SK-N-SH (cell line): ENCODE data around the gene SMAP2. TPM values are rescaled to one million over a fixed set of nuclear protein-coding genes. Genes with fewer than 3 reads are reported as not detected.

Experiments used
- CTCF ChIA-PET: fragments of 300-600, 350-600 bp; formaldehyde crosslinking; extraction: SDS; loops from one replicate; lab custom pipeline; 2021; lab: Yijun Ruan, JAX
- POLR2A ChIA-PET: fragments of 350-600 bp; sonication (Branson Sonifier 250); formaldehyde crosslinking; extraction: SDS; loops from one replicate; lab custom pipeline; 2020; ENCODE audit warnings: antibody characterized with exemption, inconsistent platforms; lab: Yijun Ruan, JAX
- DNase-seq: peaks from one replicate; pipeline ENCODE4 v3.0.0; 2012
- H2AFZ ChIP-seq: fragments of 200-600 bp; sonication (generic); 2 replicates; pipeline ENCODE4 v1.8.1; 2016; ENCODE audit warnings: antibody characterized with exemption, mild to moderate bottlenecking, low read depth
- H3F3A ChIP-seq: fragments of 200-600 bp; sonication (generic); replicated peaks from 2 replicates; pipeline ENCODE3; 2016; ENCODE audit warnings: antibody characterized with exemption, mild to moderate bottlenecking; ENCODE audit not compliant: insufficient read depth
- H3K27ac ChIP-seq, 2 experiments: fragments of 200-500 bp in 1 of 2; fragments of 200-600 bp in 1 of 2; sonication (Bioruptor generic) in 1 of 2; sonication (generic), shearing (Covaris generic) in 1 of 2; 2 replicates each; pipeline versions ENCODE4 v1.5.1 to v1.6.1; 2014 to 2016; ENCODE audit warnings: low read depth in 2 of 2, inconsistent platforms in 1 of 2, low read length in 1 of 2, mild to moderate bottlenecking in 1 of 2, mixed read lengths in 1 of 2
- H3K27me3 ChIP-seq: fragments of 200-600 bp; sonication (generic), shearing (Covaris generic); 2 replicates; pipeline ENCODE4 v1.6.1; 2016; ENCODE audit warnings: mixed run types; ENCODE audit not compliant: insufficient read depth
- H3K36me3 ChIP-seq, 2 experiments: fragments of 200-500 bp in 1 of 2; fragments of 200-600 bp in 1 of 2; sonication (Bioruptor generic) in 1 of 2; sonication (generic) in 1 of 2; replicated peaks in 1 of 2; 2 replicates each; pipeline versions ENCODE3 to v1.5.1; 2014 to 2016; ENCODE audit warnings: low read length in 1 of 2, mild to moderate bottlenecking in 1 of 2; ENCODE audit not compliant: insufficient read depth in 2 of 2, control insufficient read depth in 1 of 2
- H3K4me1 ChIP-seq, 2 experiments: fragments of 200-500 bp in 1 of 2; fragments of 200-600 bp in 1 of 2; sonication (Bioruptor generic) in 1 of 2; sonication (generic), shearing (Covaris generic) in 1 of 2; 2 replicates each; pipeline versions ENCODE4 v1.5.1 to v1.6.1; 2014 to 2016; ENCODE audit warnings: low read depth in 1 of 2, low read length in 1 of 2, mixed run types in 1 of 2; ENCODE audit not compliant: insufficient read depth in 2 of 2, control insufficient read depth in 1 of 2
- H3K4me2 ChIP-seq: fragments of 200-600 bp; sonication (generic), shearing (Covaris generic); 2 replicates; pipeline ENCODE4 v1.6.1; 2017; ENCODE audit warnings: mixed run types
- H3K4me3 ChIP-seq, 2 experiments: fragments of 200-500 bp in 1 of 2; fragments of 200-600 bp in 1 of 2; sonication (Bioruptor generic) in 1 of 2; sonication (generic), shearing (Covaris generic) in 1 of 2; 2 replicates each; pipeline versions ENCODE4 v1.5.1 to v1.8.1; 2014 to 2016; ENCODE audit warnings: low read depth in 2 of 2, inconsistent platforms in 1 of 2, low read length in 1 of 2, mild to moderate bottlenecking in 1 of 2, mixed read lengths in 1 of 2, moderate library complexity in 1 of 2
- H3K79me2 ChIP-seq: fragments of 200-600 bp; sonication (generic); 2 replicates; pipeline ENCODE4 v1.8.1; 2017; ENCODE audit warnings: mild to moderate bottlenecking; ENCODE audit not compliant: insufficient read depth
- H3K9ac ChIP-seq: fragments of 200-600 bp; sonication (generic); 2 replicates; pipeline ENCODE4 v1.6.1; 2017; ENCODE audit warnings: mixed run types
- H3K9me2 ChIP-seq: fragments of 200-600 bp; sonication (generic); 2 replicates; pipeline ENCODE4 v1.6.1; 2017; ENCODE audit warnings: mixed run types
- H3K9me3 ChIP-seq: fragments of 200-600 bp; sonication (generic); 2 replicates; pipeline ENCODE4 v1.6.1; 2017; ENCODE audit warnings: mixed run types, mild to moderate bottlenecking, moderate library complexity
- H4K20me1 ChIP-seq: fragments of 200-600 bp; sonication (generic); 2 replicates; pipeline ENCODE4 v1.6.1; 2017; ENCODE audit warnings: mild to moderate bottlenecking, mixed run types; ENCODE audit not compliant: insufficient read depth
- CHD2 ChIP-seq: fragments of 150-350 bp; IDR thresholded peaks from 2 replicates; pipeline ENCODE4 v1.6.1; 2018; ENCODE audit warnings: low read length; ENCODE audit not compliant: partially characterized antibody
- ELF1 ChIP-seq: IDR thresholded peaks from 2 replicates; pipeline ENCODE4 v1.4.0; 2012
- FOXJ3 ChIP-seq: sonication (generic); formaldehyde crosslinking; IDR thresholded peaks from 2 replicates; pipeline ENCODE4 v1.5.1; 2020; ENCODE audit warnings: mild to moderate bottlenecking, missing genetic modification reagents
- FOXM1 ChIP-seq: IDR thresholded peaks from 2 replicates; pipeline ENCODE4 v1.4.0; 2012; ENCODE audit warnings: low read depth, mild to moderate bottlenecking
- GABPA ChIP-seq: IDR thresholded peaks from 2 replicates; pipeline ENCODE4 v1.4.0; 2012; ENCODE audit warnings: low read depth, mild to moderate bottlenecking
- MAX ChIP-seq: IDR thresholded peaks from 2 replicates; pipeline ENCODE4 v1.4.0; 2012; ENCODE audit warnings: low read depth
- MXI1 ChIP-seq: IDR thresholded peaks from 2 replicates; pipeline ENCODE4 v1.6.1; 2012; ENCODE audit warnings: mild to moderate bottlenecking, low read depth, low read length, improper control_type of control experiment
- PBX3 ChIP-seq: IDR thresholded peaks from 2 replicates; pipeline ENCODE4; 2012
- RAD21 ChIP-seq: IDR thresholded peaks from 2 replicates; pipeline ENCODE4 v1.6.1; 2012; ENCODE audit warnings: mild to moderate bottlenecking, low read length
- RXRA ChIP-seq: IDR thresholded peaks from 2 replicates; pipeline ENCODE4 v1.4.0; 2012; ENCODE audit warnings: low read depth, mild to moderate bottlenecking, borderline replicate concordance
- SIN3A ChIP-seq: IDR thresholded peaks from 2 replicates; pipeline ENCODE4 v1.6.1; 2012; ENCODE audit warnings: low read depth, mild to moderate bottlenecking, low read length, moderate library complexity, borderline replicate concordance
- TAF1 ChIP-seq: IDR thresholded peaks from 2 replicates; pipeline ENCODE4 v1.6.1; 2012; ENCODE audit warnings: low read depth, mild to moderate bottlenecking, low read length, moderate library complexity, borderline replicate concordance
- TEAD4 ChIP-seq: IDR thresholded peaks from 2 replicates; pipeline ENCODE4 v1.4.0; 2012; ENCODE audit warnings: mild to moderate bottlenecking, borderline replicate concordance; ENCODE audit not compliant: insufficient read depth
- WGBS: methylation state at CpG from one replicate; pipeline ENCODE4 v1.1.6; 2017; ENCODE audit warnings: low lambda C conversion rate; 5-methylcytosine and 5-hydroxymethylcytosine counted together
- polyA plus RNA-seq, 3 experiments: library from polyadenylated mRNA; depleted of rRNA; stranded (reverse); fragments of >200 nt; gene quantifications; 2 replicates each; pipeline ENCODE4 v1.2.3, GENCODE V29; 2012
- TF ChIP-seq, protein P1 (sequence below): fragments of 150-350 bp; IDR thresholded peaks from 2 replicates; pipeline ENCODE4 v1.6.1; 2017; ENCODE audit warnings: antibody characterized with exemption, low read length, low read depth, borderline replicate concordance

Gene SMAP2
- polyA plus RNA-seq, 1 of the 3 experiments (the other 2 are of a cell fraction) = 11.2 TPM

- Histone ChIP-seq H3K9me2 (no peaks in the 10 kb centered on the region), H3K27ac (no peak overlapping the region), H3K4me1 (no peaks in the 10 kb centered on the region; a peak in 1 of 4 replicates), H3K79me2 (no peaks in the 10 kb centered on the region), H3K9me3 (no peaks in the 10 kb centered on the region), H3K4me2 (no peak overlapping the region), H3F3A (no peaks in the 10 kb centered on the region), H2AFZ (peak overlapping the region; percentile 66), H3K27me3 (no peaks in the 10 kb centered on the region; the same call in 1 of the 2 replicates), H3K4me3 (no peak overlapping the region), H3K36me3 (no peaks in the 10 kb centered on the region), H3K9ac (no peak overlapping the region), H4K20me1 (no peaks in the 10 kb centered on the region)
- peak; percentile 54 for TF ChIP-seq PBX3
- TF ChIP-seq MXI1 = no peak
- peak; percentile 13 for DNase-seq
- WGBS = 23% methylated on average over 6 of the region's 6 CpGs
- ChIA-PET POLR2A (no interaction called here), CTCF (interaction anchor here (1.0 to 4.4 kb wide), 4 partner anchors 29 to 200 kb away, joined by 3 to 34 read pairs (median 6); no protein-coding TSS in a partner anchor)
Measured at GRCh38 chr1:40344597-40344996, 28.9 kb upstream of the SMAP2 start.

- Histone ChIP-seq H3K79me2 (no peaks in the 10 kb centered on the region), H3K9me2 (no peaks in the 10 kb centered on the region)
- CTCF ChIA-PET = interaction anchor here (1.1 to 9.4 kb wide), 3 partner anchors 13 to 206 kb away, joined by 3 to 71 read pairs (median 10); no protein-coding TSS in a partner anchor
- TF ChIP-seq TAF1 (no peak), FOXJ3 (CRISPR knock-in tag) (no peak), TEAD4 (no peak), FOXM1 (no peak), GABPA (no peak), RXRA (no peak), ELF1 (no peak), CHD2 (no peak), RAD21 (no peak), MAX (no peak), SIN3A (no peak)
- TF ChIP-seq, protein P1, sequence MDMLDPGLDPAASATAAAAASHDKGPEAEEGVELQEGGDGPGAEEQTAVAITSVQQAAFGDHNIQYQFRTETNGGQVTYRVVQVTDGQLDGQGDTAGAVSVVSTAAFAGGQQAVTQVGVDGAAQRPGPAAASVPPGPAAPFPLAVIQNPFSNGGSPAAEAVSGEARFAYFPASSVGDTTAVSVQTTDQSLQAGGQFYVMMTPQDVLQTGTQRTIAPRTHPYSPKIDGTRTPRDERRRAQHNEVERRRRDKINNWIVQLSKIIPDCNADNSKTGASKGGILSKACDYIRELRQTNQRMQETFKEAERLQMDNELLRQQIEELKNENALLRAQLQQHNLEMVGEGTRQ = no peak
- TF ChIP-seq, all 33 proteins: peak for 0
- no peak overlapping the region for H3K4me2 ChIP-seq
- H3K4me1 ChIP-seq = no peaks in the 10 kb centered on the region
- no peak overlapping the region for H2AFZ ChIP-seq
- no peak overlapping the region for H3K27ac ChIP-seq
- no peaks in the 10 kb centered on the region for H3K9me3 ChIP-seq
- no peaks in the 10 kb centered on the region for H3F3A ChIP-seq
- no peak overlapping the region for H3K9ac ChIP-seq
- WGBS = 47% methylated on average over 2 of the region's 2 CpGs
- no peak for DNase-seq
- H3K36me3 ChIP-seq = no peaks in the 10 kb centered on the region
- no peak overlapping the region for H3K4me3 ChIP-seq
- no peaks in the 10 kb centered on the region for H3K27me3 ChIP-seq
- no peaks in the 10 kb centered on the region for H4K20me1 ChIP-seq
- POLR2A ChIA-PET = no interaction called here
Measured at GRCh38 chr1:40350391-40350790, 23.1 kb upstream of the SMAP2 start.
